OCI-LY7 (cell line): ENCODE data around the gene ANO2. TPM values are rescaled to one million over a fixed set of nuclear protein-coding genes. Genes with fewer than 3 reads are reported as not detected.

ENCODE experiments used
- BruUV-seq: library from RNA; stranded (reverse); fragments of 400-500 nt; replicated peaks from 2 replicates; lab custom pipeline; 2021; lab: Mats Ljungman, UMichigan
- CTCF ChIA-PET: fragments of 300-600 bp; sonication (Branson Sonifier 250); formaldehyde crosslinking; loops from one replicate; lab custom pipeline; 2022; ENCODE audit warnings: antibody characterized with exemption; ENCODE audit not compliant: unreplicated experiment; lab: Charles Lee
- POLR2A ChIA-PET: fragments of 300-600 bp; sonication (Branson Sonifier 250); formaldehyde crosslinking; loops from one replicate; lab custom pipeline; 2022; ENCODE audit warnings: antibody characterized with exemption; lab: Charles Lee
- DNase-seq: peaks from one replicate; pipeline ENCODE4 v3.0.0-alpha.2; 2015; ENCODE audit warnings: low spot score
- H2AFZ ChIP-seq: fragments of 200-600 bp; sonication (generic), shearing (Covaris generic); 2 replicates; pipeline ENCODE4 v1.6.1; 2014; ENCODE audit warnings: mild to moderate bottlenecking, antibody characterized with exemption, low read length, moderate library complexity
- H3K27ac ChIP-seq: fragments of 200-600 bp; sonication (generic); 2 replicates; pipeline ENCODE4 v1.5.1; 2014; ENCODE audit warnings: mixed run types, low read depth, mild to moderate bottlenecking, moderate library complexity, low read length, inconsistent platforms; ENCODE audit not compliant: poor library complexity, severe bottlenecking
- H3K36me3 ChIP-seq: fragments of 200-600 bp; sonication (generic); 2 replicates; pipeline ENCODE4 v1.6.1; 2014; ENCODE audit warnings: mild to moderate bottlenecking, antibody characterized with exemption, low read length, moderate library complexity, mixed read lengths; ENCODE audit not compliant: insufficient read depth
- H3K4me1 ChIP-seq: fragments of 200-600 bp; sonication (generic); 2 replicates; pipeline ENCODE4 v1.5.1; 2014; ENCODE audit warnings: mild to moderate bottlenecking, low read length; ENCODE audit not compliant: insufficient read depth, poor library complexity, severe bottlenecking
- H3K4me2 ChIP-seq: fragments of 200-600 bp; sonication (generic); 2 replicates; pipeline ENCODE4 v1.6.1; 2014; ENCODE audit warnings: mild to moderate bottlenecking, low read length
- H3K4me3 ChIP-seq: fragments of 200-600 bp; sonication (generic); 2 replicates; pipeline ENCODE4 v1.5.1; 2014; ENCODE audit warnings: mild to moderate bottlenecking, low read depth, low read length; ENCODE audit not compliant: poor library complexity, severe bottlenecking
- H3K79me2 ChIP-seq: fragments of 200-600 bp; sonication (generic); 2 replicates; pipeline ENCODE4 v1.6.1; 2016; ENCODE audit warnings: low read depth, mild to moderate bottlenecking, low read length, moderate library complexity, mixed read lengths; ENCODE audit not compliant: insufficient read depth
- H3K9me2 ChIP-seq: fragments of 200-600 bp; sonication (generic); 2 replicates; pipeline ENCODE4 v1.6.1; 2016; ENCODE audit warnings: mild to moderate bottlenecking, low read length, mixed read lengths; ENCODE audit not compliant: insufficient read depth
- H3K9me3 ChIP-seq: fragments of 200-600 bp; sonication (generic); 2 replicates; pipeline ENCODE4 v1.6.1; 2014; ENCODE audit warnings: mild to moderate bottlenecking, mixed run types, low read length, mixed read lengths
- H4K20me1 ChIP-seq: fragments of 200-600 bp; sonication (generic); 2 replicates; pipeline ENCODE4 v1.6.1; 2014; ENCODE audit warnings: mild to moderate bottlenecking, antibody characterized with exemption, low read length, moderate library complexity, mixed read lengths; ENCODE audit not compliant: insufficient read depth
- CTCF ChIP-seq: fragments of 200-600 bp; sonication (generic); conservative IDR thresholded peaks from 2 replicates; pipeline ENCODE4 v1.5.1; 2014; ENCODE audit warnings: mild to moderate bottlenecking, antibody characterized with exemption, low read length, moderate library complexity, mixed read lengths
- EZH2phosphoT487 ChIP-seq: fragments of 200-600 bp; sonication (generic); IDR thresholded peaks from 2 replicates; pipeline ENCODE4 v1.6.1; 2018; ENCODE audit warnings: low read depth, borderline replicate concordance, mild to moderate bottlenecking, mixed run types, antibody characterized with exemption, low read length, moderate library complexity, mixed read lengths
- intact Hi-C: fragments of 100-400 bp; cut with micrococcal nuclease; formaldehyde crosslinking; loops from one replicate; pipeline ENCODE4 v1.10.0; 2022; ENCODE audit not compliant: unreplicated experiment
- total RNA-seq, 2 experiments: library from RNA; depleted of rRNA in 1 of 2; stranded (reverse); fragments of >200 nt in 1 of 2; shearing (Covaris generic) in 1 of 2; gene quantifications; 2 replicates each; pipeline ENCODE4 v1.2.3, GENCODE V29; 2014 to 2022

The ANO2 gene
- total RNA-seq, 2 experiments from 2014 or later = not detected

- Histone ChIP-seq H3K79me2 (no peaks in the 10 kb centered on the region), H3K36me3 (no peaks in the 10 kb centered on the region), H3K9me3 (no peaks in the 10 kb centered on the region), H4K20me1 (no peaks in the 10 kb centered on the region), H3K9me2 (no peaks in the 10 kb centered on the region), H3K4me3 (no peak overlapping the region), H3K4me1 (no peaks in the 10 kb centered on the region), H3K4me2 (no peak overlapping the region), H2AFZ (no peak overlapping the region), H3K27ac (no peak overlapping the region)
- POLR2A ChIA-PET = interaction anchor here (1.1 kb wide), 1 partner anchor 50 kb away, joined by 3 read pairs; no protein-coding TSS in a partner anchor
- BruUV-seq = no TSS peak
- intact Hi-C loops = loop anchor here (2.0 kb wide), 1 partner anchor 368 kb away; no protein-coding TSS in a partner anchor
- DNase-seq = peak; percentile 30
- TF ChIP-seq EZH2phosphoT487 (no peak), CTCF (peak; percentile 73)
- CTCF ChIA-PET = no interaction called here
Measured at GRCh38 chr12:5796171-5796958, 148.7 kb downstream of the ANO2 start.

GRCh38 chr12:5794156-5794555, 150.9 kb downstream of the ANO2 start:
- Histone ChIP-seq H4K20me1 (no peaks in the 10 kb centered on the region), H2AFZ (no peak overlapping the region), H3K27ac (no peak overlapping the region), H3K9me2 (no peaks in the 10 kb centered on the region), H3K9me3 (no peaks in the 10 kb centered on the region), H3K4me3 (no peak overlapping the region), H3K36me3 (no peaks in the 10 kb centered on the region), H3K79me2 (no peaks in the 10 kb centered on the region), H3K4me1 (no peaks in the 10 kb centered on the region), H3K4me2 (no peak overlapping the region)
- no peak for DNase-seq
- no peak for TF ChIP-seq EZH2phosphoT487
- TF ChIP-seq CTCF = no peak
- POLR2A ChIA-PET = interaction anchor here (0.5 kb wide), 1 partner anchor 490 kb away, joined by 3 read pairs; no protein-coding TSS in a partner anchor
- BruUV-seq = no TSS peak
- CTCF ChIA-PET = no interaction called here
- intact Hi-C loops = no loop called here

- CTCF ChIA-PET = no interaction called here
- intact Hi-C loops = no loop called here
Measured at GRCh38 chr12:5792343-5792742, 152.7 kb downstream of the ANO2 start.

More at GRCh38 chr12:5792343-5792742, 152.7 kb downstream of the ANO2 start:
- H3K79me2 ChIP-seq = no peaks in the 10 kb centered on the region
- no peak overlapping the region for H3K27ac ChIP-seq
- H3K4me2 ChIP-seq = no peak overlapping the region
- DNase-seq = no peak
- H3K4me3 ChIP-seq = no peak overlapping the region
- BruUV-seq = no TSS peak
- no peaks in the 10 kb centered on the region for H3K9me3 ChIP-seq
- H4K20me1 ChIP-seq = no peaks in the 10 kb centered on the region
- no peak for TF ChIP-seq CTCF
- no peak for TF ChIP-seq EZH2phosphoT487
- no peaks in the 10 kb centered on the region for H3K36me3 ChIP-seq
- no peaks in the 10 kb centered on the region for H3K4me1 ChIP-seq
- H3K9me2 ChIP-seq = no peaks in the 10 kb centered on the region
- POLR2A ChIA-PET = interaction anchor here (1.3 kb wide), 1 partner anchor 10 kb away, joined by 3 read pairs; no protein-coding TSS in a partner anchor
- H2AFZ ChIP-seq = no peak overlapping the region
